Stimulated activated effector memory CD8-positive, alpha-beta T cell treated with anti-CD3 and anti-CD28 coated beads, Interleukin-12 subunit alpha, Interleukin-12 subunit beta, amount 100 ng/mL, for 72 hours (primary cell): ENCODE data around the gene IFT25.

ENCODE experiments used
- ATAC-seq: fragments of 150-1000 bp; cut with Tn5 transposase; 2 replicates; pipeline ENCODE4 v1.10.0; 2021
- DNase-seq, 2 donors: peaks; one replicate each; pipeline ENCODE4 v3.0.0; 2021 to 2022; ENCODE audit warnings: low spot score in 2 of 2
- H3K27ac Mint-ChIP-seq: one replicate; pipeline ENCODE4 v1.8.0; 2022; ENCODE audit warnings: mild to moderate bottlenecking, mixed read lengths
- H3K36me3 Mint-ChIP-seq: one replicate; pipeline ENCODE4 v1.8.0; 2022; ENCODE audit warnings: mild to moderate bottlenecking, mixed read lengths
- H3K4me1 Mint-ChIP-seq: one replicate; pipeline ENCODE4 v1.8.0; 2022; ENCODE audit warnings: mixed read lengths
- H3K4me3 Mint-ChIP-seq: one replicate; pipeline ENCODE4 v1.8.0; 2022; ENCODE audit warnings: mild to moderate bottlenecking, mixed read lengths
- H3K9me3 Mint-ChIP-seq: one replicate; pipeline ENCODE4 v1.8.0; 2022; ENCODE audit warnings: mixed read lengths

The IFT25 gene

DNA sequence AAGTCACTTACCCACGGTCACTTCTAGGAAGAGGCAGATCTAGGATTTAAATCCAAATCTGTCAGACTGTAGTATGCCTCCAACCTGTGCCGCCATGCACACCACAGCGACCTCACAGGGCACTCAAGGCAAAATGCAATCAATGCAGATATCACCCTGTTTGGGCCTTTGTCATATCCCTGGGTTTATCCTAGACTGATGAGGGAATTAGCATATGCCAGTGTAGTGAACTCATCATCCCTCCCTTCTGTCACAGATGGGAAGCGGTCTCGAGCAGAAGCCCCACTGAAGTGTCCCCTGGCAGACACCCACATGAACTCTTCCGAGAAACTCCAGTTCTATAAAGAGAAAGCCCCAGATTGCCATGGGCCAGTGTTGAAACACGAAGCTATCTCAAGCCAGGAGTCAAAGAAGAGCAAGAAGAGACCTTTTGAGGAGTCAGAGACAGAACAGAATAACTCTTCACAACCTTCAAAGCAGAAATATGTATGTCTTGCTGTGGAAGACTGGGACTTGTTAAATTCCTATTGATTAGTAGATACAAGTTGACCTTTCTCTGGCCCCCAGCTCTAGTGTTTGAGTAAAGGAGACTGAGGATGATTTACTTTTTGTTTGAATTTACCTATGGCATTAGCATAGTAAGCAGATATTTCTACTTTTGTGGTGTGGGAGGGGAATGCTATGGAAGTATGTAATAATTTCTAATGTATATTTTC, 22.1 kb upstream of the IFT25 start:
- no peaks in the 10 kb centered on the region for H3K9me3 Mint-ChIP-seq
- no peak overlapping the region for H3K4me3 Mint-ChIP-seq
- no peak overlapping the region for H3K27ac Mint-ChIP-seq
- H3K36me3 Mint-ChIP-seq: peaks cover 95% of the 10 kb centered on the region
- ATAC-seq (no peak), DNase-seq (no peak)
- no peaks in the 10 kb centered on the region for H3K4me1 Mint-ChIP-seq

DNA sequence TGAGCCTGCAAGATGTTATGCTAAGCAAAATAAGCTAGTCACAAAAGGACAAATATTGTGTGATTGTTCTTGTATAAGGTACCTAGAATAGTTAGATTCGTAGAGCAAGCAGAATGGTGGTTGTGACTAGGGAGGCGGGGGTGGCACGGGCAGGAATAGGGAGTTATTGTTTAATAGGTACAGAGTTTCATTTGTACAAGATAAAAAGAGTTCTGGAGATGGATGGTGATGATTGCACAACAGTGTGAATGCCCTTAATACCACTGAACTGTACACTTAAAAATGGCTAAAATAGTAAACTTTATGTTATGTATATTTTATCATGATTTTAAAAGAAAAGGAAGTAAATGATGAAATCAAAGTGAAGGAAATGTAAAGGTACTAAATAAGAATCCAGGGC, 21.3 kb upstream of the IFT25 start:
- Mint-ChIP-seq H3K27ac (no peak overlapping the region), H3K9me3 (no peaks in the 10 kb centered on the region), H3K36me3 (peaks cover 99% of the 10 kb centered on the region), H3K4me3 (no peak overlapping the region), H3K4me1 (no peaks in the 10 kb centered on the region)
- DNase-seq (no peak), ATAC-seq (no peak)

DNA sequence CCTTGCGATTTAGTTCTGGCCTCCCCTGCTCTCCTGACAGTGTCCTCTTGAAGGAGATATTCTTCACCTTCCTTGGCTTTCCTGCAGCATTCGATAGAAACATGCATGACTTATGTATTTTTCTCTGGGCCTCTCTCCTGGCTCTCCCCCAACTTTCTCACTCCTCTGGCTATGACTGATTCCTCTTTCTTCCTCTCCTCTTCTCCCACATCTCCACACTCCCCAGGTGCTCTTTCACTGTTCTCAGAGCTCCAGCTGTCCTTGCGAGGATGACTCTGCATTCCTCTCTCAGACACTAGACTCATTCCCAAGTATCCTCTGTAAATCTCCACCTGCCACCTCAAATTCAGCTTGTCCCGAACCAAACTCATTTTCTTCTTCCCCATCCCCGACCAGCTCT, 18.6 kb upstream of the IFT25 start:
- H3K36me3 Mint-ChIP-seq: peaks cover 99% of the 10 kb centered on the region
- H3K9me3 Mint-ChIP-seq: no peaks in the 10 kb centered on the region
- H3K4me1 Mint-ChIP-seq: no peaks in the 10 kb centered on the region
- ATAC-seq (no peak), DNase-seq (no peak)
- no peak overlapping the region for H3K27ac Mint-ChIP-seq
- H3K4me3 Mint-ChIP-seq: no peak overlapping the region

DNA sequence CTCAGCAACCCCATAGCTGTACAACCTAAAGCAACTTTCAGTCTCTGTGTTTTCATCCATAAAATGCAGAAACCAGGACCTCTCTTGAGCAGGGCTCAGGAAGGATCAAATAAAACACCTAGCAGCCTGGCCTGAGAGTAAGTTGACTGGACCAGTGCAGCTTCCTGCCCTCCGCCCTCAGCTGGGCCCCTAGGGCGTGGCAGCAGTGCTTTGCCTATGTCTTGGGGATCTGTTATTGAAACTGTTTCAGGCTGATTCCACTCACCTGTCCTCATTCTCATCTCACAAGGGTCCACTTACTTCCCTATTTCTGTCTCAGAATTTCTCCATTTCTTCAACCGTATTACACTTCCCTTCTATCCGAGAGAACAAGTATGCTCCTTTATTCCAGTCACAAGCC, 18.0 kb upstream of the IFT25 start:
- DNase-seq: no peak
- Mint-ChIP-seq H3K36me3 (peaks cover 99% of the 10 kb centered on the region), H3K4me3 (no peak overlapping the region), H3K4me1 (no peaks in the 10 kb centered on the region), H3K27ac (no peak overlapping the region), H3K9me3 (no peaks in the 10 kb centered on the region)
- ATAC-seq: no peak

DNA sequence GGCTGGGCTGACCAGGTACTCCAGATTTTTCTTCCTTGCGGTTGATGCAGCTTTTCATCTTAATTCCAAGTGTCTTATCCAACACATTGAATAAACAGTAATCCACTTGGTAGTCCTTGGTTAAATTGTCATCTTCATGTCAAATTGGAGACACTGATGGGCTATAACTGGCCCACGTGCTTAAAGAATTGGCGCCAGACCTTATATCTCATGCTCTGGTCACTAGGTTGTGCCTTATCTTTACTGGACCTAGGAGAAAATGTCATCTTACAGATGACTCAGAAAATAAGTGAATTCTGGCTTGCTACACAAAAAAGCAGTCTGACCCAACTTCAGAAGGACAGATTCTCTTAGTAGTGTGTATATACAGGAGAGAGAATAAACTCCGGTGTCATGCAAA, 16.9 kb upstream of the IFT25 start:
- DNase-seq (no peak), ATAC-seq (no peak)
- H3K36me3 Mint-ChIP-seq: peaks cover 92% of the 10 kb centered on the region
- no peak overlapping the region for H3K4me3 Mint-ChIP-seq
- peaks cover 1% of the 10 kb centered on the region for H3K4me1 Mint-ChIP-seq
- H3K27ac Mint-ChIP-seq: no peak overlapping the region
- H3K9me3 Mint-ChIP-seq: no peaks in the 10 kb centered on the region

DNA sequence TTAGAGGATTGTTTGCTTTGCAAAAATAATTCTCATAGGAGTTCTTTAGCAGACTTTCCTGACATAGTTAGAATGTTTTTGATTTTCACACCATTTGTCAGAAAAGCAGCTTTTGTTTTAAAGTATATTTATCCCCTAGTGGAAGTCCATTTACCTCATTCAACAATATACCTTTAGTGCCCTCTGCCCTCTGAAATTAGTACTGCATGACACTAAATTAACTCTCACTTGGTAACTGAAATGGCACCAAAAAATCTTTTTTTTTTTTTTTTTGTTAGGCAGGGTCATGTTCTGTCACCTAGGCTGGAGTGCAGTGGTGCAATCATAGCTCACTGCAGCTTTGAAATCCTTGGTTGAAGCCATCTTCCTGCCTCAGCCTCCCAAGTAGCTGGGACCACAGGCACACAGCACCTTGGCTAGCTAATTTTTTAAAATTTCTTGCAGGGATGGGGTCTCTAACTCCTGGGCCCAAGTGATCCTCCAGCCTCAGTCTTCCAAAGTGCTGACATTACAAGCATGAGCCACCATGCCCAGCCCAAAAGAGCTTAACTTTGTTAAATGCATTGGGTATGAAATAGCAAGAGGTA, 14.3 kb upstream of the IFT25 start:
- H3K4me3 Mint-ChIP-seq: no peak overlapping the region
- DNase-seq: no peak
- H3K9me3 Mint-ChIP-seq: no peaks in the 10 kb centered on the region
- no peak overlapping the region for H3K27ac Mint-ChIP-seq
- H3K4me1 Mint-ChIP-seq: peaks cover 10% of the 10 kb centered on the region
- no peak for ATAC-seq
- peaks cover 89% of the 10 kb centered on the region for H3K36me3 Mint-ChIP-seq

DNA sequence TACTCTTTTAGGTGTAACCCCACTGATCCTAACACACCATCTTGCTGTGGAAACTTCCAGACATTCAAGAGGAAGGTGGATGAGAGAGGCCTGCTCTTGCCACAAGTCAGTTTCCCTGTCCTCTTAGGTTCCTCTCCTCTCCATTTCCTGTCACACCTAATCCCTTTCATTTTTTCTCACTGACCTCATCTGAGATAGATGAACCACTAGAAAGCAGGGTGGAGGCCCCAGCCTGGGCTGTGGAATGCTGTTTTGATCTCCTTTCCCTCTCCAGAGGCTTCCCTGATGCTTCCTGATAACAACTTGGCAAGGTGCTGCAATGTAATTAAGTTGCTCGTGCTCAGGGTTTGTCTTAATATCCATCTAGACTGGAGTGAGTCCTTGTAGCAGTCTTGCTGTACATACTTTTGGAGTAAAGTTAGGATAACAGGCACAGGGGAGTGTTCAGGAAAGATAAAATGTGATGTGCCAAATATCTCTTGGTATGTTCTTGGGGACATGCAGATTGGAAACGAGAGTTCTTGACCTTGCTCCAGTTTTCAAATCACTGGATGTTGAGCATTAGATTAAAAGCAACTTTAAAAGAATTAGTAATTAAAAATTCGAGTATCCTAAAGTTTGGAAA, 11.8 kb upstream of the IFT25 start:
- peaks cover 10% of the 10 kb centered on the region for H3K4me1 Mint-ChIP-seq
- peaks cover 89% of the 10 kb centered on the region for H3K36me3 Mint-ChIP-seq
- H3K9me3 Mint-ChIP-seq: no peaks in the 10 kb centered on the region
- peak overlapping the region; percentile 38 for H3K27ac Mint-ChIP-seq
- H3K4me3 Mint-ChIP-seq: no peak overlapping the region
- ATAC-seq (no peak), DNase-seq (no peak)

DNA sequence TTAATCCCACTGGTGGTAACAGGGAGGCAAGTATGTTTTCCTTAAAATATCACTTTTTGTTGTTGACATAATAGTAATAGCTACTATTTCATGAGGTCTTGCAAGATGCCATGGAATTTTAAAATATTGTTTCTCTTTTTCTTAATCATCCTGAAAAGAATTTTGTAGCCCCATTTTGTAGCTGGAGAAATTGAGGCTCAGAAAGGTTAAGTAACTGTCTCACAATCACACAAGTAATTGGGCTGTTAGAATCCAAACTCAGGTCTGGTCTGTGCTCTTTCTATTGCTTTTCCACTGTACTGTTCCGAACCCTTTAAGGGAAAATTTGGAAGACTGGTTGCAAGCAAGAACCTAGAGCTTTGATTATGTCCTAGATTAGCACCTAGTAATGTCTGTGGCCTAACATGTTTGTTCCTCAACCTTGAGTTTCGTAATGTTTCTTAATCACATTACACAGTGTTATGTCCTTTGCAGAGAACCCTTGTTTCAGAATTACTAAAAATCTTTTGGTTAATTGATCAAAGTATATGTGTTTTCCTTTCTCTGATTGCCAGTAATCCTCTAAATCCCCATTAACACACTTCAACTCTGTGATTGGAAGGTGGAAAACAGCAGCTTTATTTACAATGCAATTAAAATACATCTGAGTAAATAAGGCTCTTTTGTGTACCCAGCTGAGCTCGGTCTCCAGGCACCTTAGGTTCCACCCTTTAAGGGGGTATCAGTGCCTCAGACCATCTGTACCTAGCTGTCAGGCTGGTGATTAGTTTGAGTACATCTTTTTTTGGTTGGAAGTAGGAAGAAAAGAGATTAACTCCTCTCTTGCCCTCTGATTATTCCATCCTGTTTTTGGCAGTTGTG, 11.0 kb upstream of the IFT25 start:
- ATAC-seq (no peak), DNase-seq (no peak)
- peaks cover 10% of the 10 kb centered on the region for H3K4me1 Mint-ChIP-seq
- H3K27ac Mint-ChIP-seq: peak overlapping the region; percentile 38
- H3K36me3 Mint-ChIP-seq: peaks cover 89% of the 10 kb centered on the region
- no peak overlapping the region for H3K4me3 Mint-ChIP-seq
- no peaks in the 10 kb centered on the region for H3K9me3 Mint-ChIP-seq

DNA sequence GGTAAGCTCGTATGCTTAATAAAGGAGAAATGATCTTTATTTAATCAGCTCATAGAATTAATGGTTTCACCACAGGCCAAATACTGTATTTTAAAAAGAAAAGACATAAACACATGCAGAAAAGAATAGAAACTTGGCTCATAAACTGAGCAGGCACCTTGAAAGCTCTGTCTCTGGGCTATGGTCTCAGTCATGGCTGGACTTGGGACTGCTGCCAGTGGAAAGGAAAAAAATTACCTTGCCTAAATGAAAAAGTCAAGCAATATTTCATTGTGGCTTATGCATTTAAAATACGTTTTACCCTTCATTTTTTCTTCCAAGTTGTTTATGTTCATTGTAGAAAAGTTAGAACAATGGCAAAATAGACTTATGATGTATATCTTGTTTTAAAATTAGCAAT, 8.6 kb upstream of the IFT25 start:
- H3K4me3 Mint-ChIP-seq: no peak overlapping the region
- DNase-seq (no peak), ATAC-seq (no peak)
- peaks cover 75% of the 10 kb centered on the region for H3K36me3 Mint-ChIP-seq
- peaks cover 18% of the 10 kb centered on the region for H3K4me1 Mint-ChIP-seq
- H3K9me3 Mint-ChIP-seq: no peaks in the 10 kb centered on the region
- H3K27ac Mint-ChIP-seq: no peak overlapping the region

DNA sequence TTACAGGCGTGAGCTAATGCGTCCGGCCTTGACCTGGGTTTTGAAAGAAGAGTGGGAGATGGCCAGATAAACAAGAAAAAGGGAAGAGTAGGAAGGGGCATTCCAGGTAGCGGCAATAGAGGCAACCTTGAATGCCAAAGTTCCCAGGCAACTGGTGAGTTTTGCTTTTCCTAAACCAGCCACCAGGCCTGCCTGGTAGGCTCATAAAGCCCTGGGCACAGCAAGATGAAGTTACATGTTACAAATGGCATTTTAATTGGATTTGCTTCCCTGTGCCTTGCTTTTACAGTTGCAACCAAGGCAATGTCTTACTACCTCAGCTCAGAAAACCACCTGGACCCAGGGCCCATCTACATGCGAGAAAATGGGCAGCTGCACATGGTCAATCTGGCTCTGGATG, 6.2 kb upstream of the IFT25 start:
- ATAC-seq: no peak
- Mint-ChIP-seq H3K27ac (no peak overlapping the region), H3K4me3 (no peak overlapping the region), H3K36me3 (peaks cover 67% of the 10 kb centered on the region), H3K4me1 (peaks cover 25% of the 10 kb centered on the region), H3K9me3 (no peaks in the 10 kb centered on the region)
- no peak for DNase-seq

DNA sequence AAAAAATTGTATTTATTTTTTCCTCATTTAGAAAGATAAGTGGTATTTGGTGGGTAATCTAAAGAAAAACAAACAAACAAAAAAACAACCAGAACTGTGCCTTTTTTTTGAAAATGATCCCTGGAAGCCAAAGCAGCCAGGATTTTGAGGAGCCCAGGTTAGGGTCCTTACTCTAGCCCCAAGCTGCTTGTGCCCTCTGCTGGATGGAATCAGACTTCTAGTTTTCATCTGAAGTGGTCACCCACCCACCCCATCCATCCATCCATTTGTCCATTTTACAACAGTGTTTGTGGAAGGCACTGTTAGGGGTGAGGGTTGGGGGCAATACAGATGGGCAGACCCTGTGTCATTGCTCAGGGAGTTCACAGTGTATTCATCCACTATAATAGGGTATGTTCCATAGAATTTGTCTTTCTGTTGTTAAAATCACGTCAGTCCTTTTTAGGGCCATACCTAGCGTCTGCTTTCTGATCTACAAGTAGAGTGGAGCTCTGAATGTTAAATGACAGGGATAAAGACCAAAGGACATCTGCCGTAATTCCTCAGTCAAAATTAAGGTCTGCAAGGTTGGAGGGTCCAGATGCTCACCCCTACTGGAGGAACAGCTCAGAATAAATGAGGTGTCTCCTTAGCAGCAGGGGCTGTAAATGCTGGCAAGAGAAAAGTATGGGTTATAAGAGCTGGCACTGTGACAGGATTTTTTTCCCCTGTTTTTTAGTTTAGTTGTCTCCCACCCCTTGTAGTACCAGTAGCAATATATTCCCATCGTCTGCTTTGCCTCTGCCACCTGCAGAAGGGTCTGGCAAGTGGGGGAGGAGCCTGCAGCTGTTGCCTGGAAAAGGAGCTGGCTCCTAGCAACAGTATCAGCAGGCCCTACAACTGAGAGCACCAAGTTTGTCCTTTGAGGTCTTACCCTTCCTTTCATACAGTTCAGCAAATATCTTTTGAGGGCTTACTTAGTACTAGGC, 3.8 kb upstream of the IFT25 start:
- ATAC-seq (no peak), DNase-seq (peak in 1 of 2 donors; percentile 58)
- Mint-ChIP-seq H3K27ac (peak overlapping the region; percentile 6), H3K36me3 (peaks cover 59% of the 10 kb centered on the region), H3K9me3 (no peaks in the 10 kb centered on the region), H3K4me3 (no peak overlapping the region), H3K4me1 (peaks cover 36% of the 10 kb centered on the region)

DNA sequence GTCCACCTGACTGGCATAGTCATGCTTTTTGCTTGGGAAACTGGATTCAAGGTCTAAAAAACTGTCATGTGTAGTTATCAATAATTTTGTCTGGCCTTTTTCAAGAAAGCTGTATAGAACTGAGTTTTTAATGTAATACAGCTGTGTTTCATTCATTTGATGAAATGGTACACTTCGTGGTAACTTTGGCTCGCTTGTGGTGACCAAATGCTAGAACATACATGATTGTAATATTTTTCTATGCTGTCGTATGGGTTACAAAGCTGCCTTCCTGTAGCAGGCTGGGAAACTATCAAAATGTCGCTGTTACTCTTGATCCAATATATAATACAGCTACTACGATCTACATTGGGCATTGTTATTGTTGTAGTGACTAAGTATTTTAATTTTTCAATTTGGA, 2.8 kb upstream of the IFT25 start:
- peaks cover 49% of the 10 kb centered on the region for H3K36me3 Mint-ChIP-seq
- DNase-seq: no peak
- no peak overlapping the region for H3K27ac Mint-ChIP-seq

DNA sequence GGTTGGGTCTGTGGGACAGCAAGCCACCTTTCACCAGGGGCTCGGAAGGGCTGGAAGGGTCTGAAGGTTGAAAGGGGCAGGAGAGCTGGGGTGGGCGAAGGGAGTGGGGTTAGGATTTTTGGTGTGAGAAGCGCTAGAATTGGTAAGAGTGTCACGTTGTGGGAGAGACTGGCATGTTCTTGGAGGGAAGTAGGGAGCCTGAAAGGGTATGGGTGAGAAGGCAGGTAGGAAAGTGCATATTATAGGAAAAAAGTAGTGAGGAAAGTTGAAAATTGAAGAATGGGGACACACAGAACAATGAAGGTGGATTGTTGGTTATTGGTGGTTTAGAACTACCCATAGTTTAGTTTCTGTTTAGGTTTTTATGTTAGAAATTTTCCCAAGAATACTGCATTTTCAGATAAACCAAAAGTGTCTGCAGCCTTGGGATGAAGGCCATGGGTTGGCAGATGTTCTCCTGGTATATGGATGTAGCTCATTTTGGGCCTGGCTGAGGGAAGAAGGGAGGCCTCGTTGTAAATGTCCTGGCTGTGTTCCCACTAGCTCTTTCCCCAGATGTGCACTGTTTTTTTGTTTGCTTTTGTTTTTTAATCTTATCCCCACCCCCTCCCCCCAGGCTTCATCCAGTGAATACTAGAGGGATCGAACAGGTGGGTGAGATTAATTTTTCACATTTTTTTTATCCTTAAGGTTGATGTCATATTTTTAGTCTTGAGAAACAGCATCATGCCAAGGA, 1.8 kb upstream of the IFT25 start:
- peaks cover 49% of the 10 kb centered on the region for H3K36me3 Mint-ChIP-seq
- H3K27ac Mint-ChIP-seq: peak overlapping the region; percentile 96
- peak overlapping the region; percentile 98 for H3K4me3 Mint-ChIP-seq
- ATAC-seq: no peak
- no peak for DNase-seq
- peaks cover 54% of the 10 kb centered on the region for H3K4me1 Mint-ChIP-seq
- H3K9me3 Mint-ChIP-seq: no peaks in the 10 kb centered on the region

More for the DNA sequence above, 2.8 kb upstream of the IFT25 start:
- Mint-ChIP-seq H3K4me1 (peaks cover 45% of the 10 kb centered on the region), H3K9me3 (no peaks in the 10 kb centered on the region), H3K4me3 (no peak overlapping the region)
- ATAC-seq: no peak
